HCT116 (cell line): ENCODE results near the gene ARAP1. TPM values are rescaled to one million over a fixed set of nuclear protein-coding genes. Genes with fewer than 3 reads are reported as not detected.
A peak's percentile ranks its signal among the peaks of the same experiment; 100 is the strongest.

Experiments
- ATAC-seq: fragments of 200-7000 bp; cut with Tn5 transposase; 2 replicates; pipeline ENCODE4 v1.9.1; 2020; ENCODE audit warnings: mild to moderate bottlenecking, moderate library complexity
- BruUV-seq: library from RNA; stranded (reverse); fragments of 400-500 nt; replicated peaks from 2 replicates; lab custom pipeline; 2021; lab: Mats Ljungman, UMichigan
- CTCF ChIA-PET: fragments of 300-600 bp; sonication (Branson Sonifier 250); formaldehyde crosslinking; loops from one replicate; lab custom pipeline; 2021; ENCODE audit warnings: antibody characterized with exemption; lab: Charles Lee
- POLR2A ChIA-PET: fragments of 300-600, 350-600 bp; sonication (Branson Sonifier 250); formaldehyde crosslinking; loops from one replicate; lab custom pipeline; 2021; ENCODE audit warnings: antibody characterized with exemption; lab: Charles Lee
- RAD21 ChIA-PET, 2 experiments: fragments of 300-600 bp; sonication (Branson Sonifier 250); formaldehyde crosslinking; loops; one replicate each; lab custom pipeline; 2023; ENCODE audit warnings: low total read pairs in 2 of 2; ENCODE audit not compliant: uncharacterized antibody in 2 of 2, unreplicated experiment in 2 of 2, low non-redundant PET in 1 of 2; lab: Charles Lee
- DNase-seq: peaks from one replicate; pipeline ENCODE4 v3.0.0-alpha.2; 2010; ENCODE audit warnings: low read depth, low spot score
- H2AFZ ChIP-seq: fragments of 200-600 bp; shearing (Covaris generic), sonication (generic); 2 replicates; pipeline ENCODE4 v1.6.1; 2017; ENCODE audit warnings: low read depth, mixed run types, mixed read lengths, antibody characterized with exemption, low read length; ENCODE audit not compliant: poor library complexity, severe bottlenecking
- H3K27ac ChIP-seq: 2 replicates; pipeline ENCODE4 v1.5.1; 2012; ENCODE audit warnings: low read depth, low read length
- H3K27me3 ChIP-seq: fragments of 200-600 bp; sonication (generic); 2 replicates; pipeline ENCODE4 v1.6.1; 2016; ENCODE audit warnings: mixed run types, low read length, mixed read lengths; ENCODE audit not compliant: insufficient read depth
- H3K36me3 ChIP-seq, 2 experiments: fragments of 200-500 bp in 1 of 2; fragments of 200-600 bp in 1 of 2; sonication (Bioruptor generic) in 1 of 2; sonication (generic) in 1 of 2; 2 replicates each; pipeline versions ENCODE4 v1.5.1 to v1.6.1; 2014 to 2016; ENCODE audit warnings: low read length in 2 of 2, inconsistent platforms in 1 of 2, mixed read lengths in 1 of 2, mixed run types in 1 of 2; ENCODE audit not compliant: insufficient read depth in 2 of 2, control insufficient read depth in 1 of 2
- H3K4me1 ChIP-seq, 2 experiments: fragments of 200-600 bp in 1 of 2; sonication (generic) in 1 of 2; 2 replicates each; pipeline versions ENCODE4 v1.5.1 to v1.6.1; 2012 to 2017; ENCODE audit warnings: low read length in 2 of 2, inconsistent platforms in 1 of 2, mild to moderate bottlenecking in 1 of 2, mixed read lengths in 1 of 2, mixed run types in 1 of 2, moderate library complexity in 1 of 2; ENCODE audit not compliant: insufficient read depth in 2 of 2, control insufficient read depth in 1 of 2
- H3K4me2 ChIP-seq: fragments of 200-600 bp; sonication (generic); 2 replicates; pipeline ENCODE4 v1.6.1; 2017; ENCODE audit warnings: mixed run types, low read length, mixed read lengths
- H3K4me3 ChIP-seq, 2 experiments: fragments of 200-600 bp in 1 of 2; sonication (generic) in 1 of 2; replicated peaks in 1 of 2; 2 replicates each; pipeline ENCODE4 v1.5.1; 2011 to 2016; ENCODE audit warnings: low read length in 2 of 2, control low read depth in 1 of 2, low read depth in 1 of 2, mild to moderate bottlenecking in 1 of 2, mixed read lengths in 1 of 2, mixed run types in 1 of 2
- H3K79me2 ChIP-seq: fragments of 200-600 bp; sonication (generic); 2 replicates; pipeline ENCODE4 v1.6.1; 2017; ENCODE audit warnings: mild to moderate bottlenecking, mixed run types, low read length, moderate library complexity, mixed read lengths; ENCODE audit not compliant: insufficient read depth
- H3K9ac ChIP-seq: fragments of 200-600 bp; sonication (generic); 2 replicates; pipeline ENCODE4 v1.6.1; 2016; ENCODE audit warnings: low read length, mixed read lengths
- H3K9me2 ChIP-seq: fragments of 200-600 bp; sonication (generic), shearing (Covaris generic); 2 replicates; pipeline ENCODE4 v1.6.1; 2017; ENCODE audit warnings: mixed run types, mild to moderate bottlenecking, moderate library complexity; ENCODE audit not compliant: insufficient read depth
- H3K9me3 ChIP-seq, 2 experiments: fragments of 200-500 bp in 1 of 2; fragments of 200-600 bp in 1 of 2; sonication (Bioruptor generic) in 1 of 2; sonication (generic) in 1 of 2; 2 replicates each; pipeline ENCODE4 v1.6.1; 2014 to 2017; ENCODE audit warnings: low read length in 2 of 2, mixed read lengths in 2 of 2, inconsistent platforms in 1 of 2, low read depth in 1 of 2, mild to moderate bottlenecking in 1 of 2, mixed run types in 1 of 2, moderate library complexity in 1 of 2; ENCODE audit not compliant: control insufficient read depth in 1 of 2, insufficient read depth in 1 of 2
- H4K20me1 ChIP-seq: fragments of 200-600 bp; sonication (generic), shearing (Covaris generic); 2 replicates; pipeline ENCODE4 v1.6.1; 2017; ENCODE audit warnings: mixed run types, mild to moderate bottlenecking, moderate library complexity; ENCODE audit not compliant: insufficient read depth
- CBX3 ChIP-seq: IDR thresholded peaks from 2 replicates; pipeline ENCODE4 v1.6.1; 2012; ENCODE audit warnings: low read depth
- CEBPB ChIP-seq: IDR thresholded peaks from 2 replicates; pipeline ENCODE4 v1.6.1; 2012; ENCODE audit warnings: low read depth
- ELF1 ChIP-seq: IDR thresholded peaks from 2 replicates; pipeline ENCODE4 v1.6.1; 2012; ENCODE audit warnings: low read depth, borderline replicate concordance
- EZH2 ChIP-seq: fragments of 200-600 bp; sonication (generic); IDR thresholded peaks from 2 replicates; pipeline ENCODE4 v1.6.1; 2017; ENCODE audit warnings: antibody characterized with exemption, mixed run types
- FOSL1 ChIP-seq: IDR thresholded peaks from 2 replicates; pipeline ENCODE4 v1.6.1; 2012; ENCODE audit warnings: low read depth
- POLR2A ChIP-seq: IDR thresholded peaks from 2 replicates; pipeline ENCODE4 v1.7.0; 2011; ENCODE audit warnings: borderline replicate concordance; ENCODE audit not compliant: insufficient read depth, insufficient read length; ENCODE audit errors: extremely low read depth
- RAD21 ChIP-seq: IDR thresholded peaks from 2 replicates; pipeline ENCODE4 v1.6.1; 2012; ENCODE audit warnings: low read depth, mild to moderate bottlenecking
- SP1 ChIP-seq: IDR thresholded peaks from 2 replicates; pipeline ENCODE4 v1.6.1; 2012; ENCODE audit warnings: low read depth
- SRF ChIP-seq: IDR thresholded peaks from 2 replicates; pipeline ENCODE4 v1.6.1; 2012; ENCODE audit warnings: low read depth
- TCF7L2 ChIP-seq: IDR thresholded peaks from 2 replicates; pipeline ENCODE4 v1.7.0; 2011; ENCODE audit warnings: borderline replicate concordance, inconsistent platforms; ENCODE audit not compliant: insufficient read depth, insufficient read length; ENCODE audit errors: extremely low read depth
- YY1 ChIP-seq: IDR thresholded peaks from 2 replicates; pipeline ENCODE4 v1.6.1; 2011; ENCODE audit warnings: low read length, low read depth, moderate library complexity, mild to moderate bottlenecking; ENCODE audit not compliant: insufficient replicate concordance; ENCODE audit errors: extremely low read depth
- ZFX ChIP-seq: fragments of 450-650 bp; IDR thresholded peaks from 2 replicates; pipeline ENCODE4 v1.6.1; 2017
- ZNF274 ChIP-seq: fragments of 200-500 bp; sonication (Bioruptor generic); IDR thresholded peaks from 2 replicates; pipeline ENCODE4 v1.6.1; 2014; ENCODE audit warnings: mild to moderate bottlenecking, low read depth, low read length, inconsistent platforms
- intact Hi-C: fragments of 100-400 bp; cut with micrococcal nuclease; formaldehyde crosslinking; loops from 2 replicates; pipeline ENCODE4 v1.10.0; 2022
- total RNA-seq: library from RNA; stranded (reverse); gene quantifications from one replicate; pipeline ENCODE4 v1.2.1, GENCODE V29; 2021; ENCODE audit not compliant: unreplicated experiment
- TF ChIP-seq, protein P1 (sequence below): IDR thresholded peaks from 2 replicates; pipeline ENCODE4 v1.6.1; 2012
- TF ChIP-seq, protein P2 (sequence below), 3 experiments: fragments of 200-600 bp in 1 of 3; sonication (generic) in 1 of 3; IDR thresholded peaks in 2 of 3; conservative IDR thresholded peaks in 1 of 3; 2 replicates each; pipeline ENCODE4 v1.5.1; 2012 to 2017; ENCODE audit warnings: low read depth in 2 of 3, low read length in 2 of 3, antibody characterized with exemption in 1 of 3, borderline replicate concordance in 1 of 3, control low read depth in 1 of 3, mild to moderate bottlenecking in 1 of 3, mixed read lengths in 1 of 3, mixed run types in 1 of 3, moderate library complexity in 1 of 3; ENCODE audit not compliant: insufficient read depth in 1 of 3
- TF ChIP-seq, protein P3 (sequence below): IDR thresholded peaks from 2 replicates; pipeline ENCODE4 v1.6.1; 2011; ENCODE audit warnings: mild to moderate bottlenecking, low read length, moderate library complexity; ENCODE audit not compliant: insufficient replicate concordance; ENCODE audit errors: extremely low read depth
- TF ChIP-seq, protein P4 (sequence below): IDR thresholded peaks from 2 replicates; pipeline ENCODE4 v1.6.1; 2012
- TF ChIP-seq, protein P5 (sequence below): IDR thresholded peaks from 2 replicates; pipeline ENCODE4 v1.6.1; 2012; ENCODE audit warnings: low read depth

The ARAP1 gene
- total RNA-seq, 1 experiment from 2014 or later: 57.4 TPM

DNA sequence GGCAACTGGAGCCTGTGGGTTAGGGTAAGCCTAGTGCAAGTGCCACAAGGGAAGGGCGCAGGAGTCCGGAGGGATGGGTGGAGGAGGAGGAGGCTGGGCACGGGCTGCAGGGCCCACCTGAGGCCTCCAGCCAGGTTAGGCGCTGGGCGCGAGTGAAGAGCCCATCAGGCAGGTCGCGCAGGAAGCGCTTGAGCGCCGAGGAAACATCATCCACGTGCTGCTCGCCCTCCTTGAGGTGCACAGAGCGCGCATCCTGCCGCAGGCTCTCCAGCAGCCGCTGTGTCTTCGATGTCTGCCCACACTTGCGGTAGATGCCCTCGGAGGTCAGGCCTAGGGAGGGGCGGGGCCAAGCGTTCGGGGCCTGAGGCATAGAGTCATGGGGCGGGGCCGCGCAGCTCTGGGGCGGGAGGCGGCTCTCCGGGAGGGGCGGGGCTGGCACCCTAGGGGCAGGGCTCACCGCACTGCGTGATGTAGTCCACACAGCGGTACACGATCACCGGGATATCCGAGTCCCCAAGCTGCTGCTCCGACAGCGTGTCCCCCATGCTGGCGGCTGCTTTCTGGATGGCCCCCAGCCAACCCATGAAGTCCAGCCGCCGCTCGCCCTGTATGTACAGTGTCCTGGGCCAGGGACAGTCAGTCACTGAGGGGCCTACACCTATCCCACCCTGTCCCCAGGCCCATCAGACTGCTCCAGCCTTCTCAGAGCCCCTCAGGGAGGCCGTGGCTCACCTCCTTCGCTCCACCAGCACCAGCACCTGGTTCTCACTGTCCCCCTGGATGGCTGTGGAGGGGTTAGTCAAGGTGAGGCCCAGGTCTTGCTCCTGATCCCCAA is 55.1 kb downstream of the ARAP1 start:
- H3K27ac ChIP-seq: no peak overlapping the region
- intact Hi-C loops: no loop called here
- no peak overlapping the region for H3K4me3 ChIP-seq
- H4K20me1 ChIP-seq: no peaks in the 10 kb centered on the region
- peak; percentile 52; the same call in 1 of the 2 replicates for ATAC-seq
- H3K36me3 ChIP-seq: peaks cover 12 to 14% of the 10 kb centered on the region in 2 experiments; a peak in 3 of 4 replicates
- RAD21 ChIA-PET: no interaction called here
- no peak overlapping the region for H2AFZ ChIP-seq
- POLR2A ChIA-PET: no interaction called here
- TF ChIP-seq, protein P1, sequence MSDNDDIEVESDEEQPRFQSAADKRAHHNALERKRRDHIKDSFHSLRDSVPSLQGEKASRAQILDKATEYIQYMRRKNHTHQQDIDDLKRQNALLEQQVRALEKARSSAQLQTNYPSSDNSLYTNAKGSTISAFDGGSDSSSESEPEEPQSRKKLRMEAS: no peak
- TF ChIP-seq FOSL1: no peak
- TF ChIP-seq RAD21: no peak
- TF ChIP-seq, protein P2, sequence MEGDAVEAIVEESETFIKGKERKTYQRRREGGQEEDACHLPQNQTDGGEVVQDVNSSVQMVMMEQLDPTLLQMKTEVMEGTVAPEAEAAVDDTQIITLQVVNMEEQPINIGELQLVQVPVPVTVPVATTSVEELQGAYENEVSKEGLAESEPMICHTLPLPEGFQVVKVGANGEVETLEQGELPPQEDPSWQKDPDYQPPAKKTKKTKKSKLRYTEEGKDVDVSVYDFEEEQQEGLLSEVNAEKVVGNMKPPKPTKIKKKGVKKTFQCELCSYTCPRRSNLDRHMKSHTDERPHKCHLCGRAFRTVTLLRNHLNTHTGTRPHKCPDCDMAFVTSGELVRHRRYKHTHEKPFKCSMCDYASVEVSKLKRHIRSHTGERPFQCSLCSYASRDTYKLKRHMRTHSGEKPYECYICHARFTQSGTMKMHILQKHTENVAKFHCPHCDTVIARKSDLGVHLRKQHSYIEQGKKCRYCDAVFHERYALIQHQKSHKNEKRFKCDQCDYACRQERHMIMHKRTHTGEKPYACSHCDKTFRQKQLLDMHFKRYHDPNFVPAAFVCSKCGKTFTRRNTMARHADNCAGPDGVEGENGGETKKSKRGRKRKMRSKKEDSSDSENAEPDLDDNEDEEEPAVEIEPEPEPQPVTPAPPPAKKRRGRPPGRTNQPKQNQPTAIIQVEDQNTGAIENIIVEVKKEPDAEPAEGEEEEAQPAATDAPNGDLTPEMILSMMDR (IDR thresholded peaks at IDR 0.05 in 2 of 3, conservative IDR thresholded peaks at IDR 0.05 in 1 of 3; ENCODE audit: borderline replicate concordance in 1 of 3, insufficient read depth in 1 of 3, low read depth in 2 of 3, low read length in 2 of 3): no peak
- no peak for TF ChIP-seq CBX3
- no peak for TF ChIP-seq TCF7L2
- TF ChIP-seq, protein P3, sequence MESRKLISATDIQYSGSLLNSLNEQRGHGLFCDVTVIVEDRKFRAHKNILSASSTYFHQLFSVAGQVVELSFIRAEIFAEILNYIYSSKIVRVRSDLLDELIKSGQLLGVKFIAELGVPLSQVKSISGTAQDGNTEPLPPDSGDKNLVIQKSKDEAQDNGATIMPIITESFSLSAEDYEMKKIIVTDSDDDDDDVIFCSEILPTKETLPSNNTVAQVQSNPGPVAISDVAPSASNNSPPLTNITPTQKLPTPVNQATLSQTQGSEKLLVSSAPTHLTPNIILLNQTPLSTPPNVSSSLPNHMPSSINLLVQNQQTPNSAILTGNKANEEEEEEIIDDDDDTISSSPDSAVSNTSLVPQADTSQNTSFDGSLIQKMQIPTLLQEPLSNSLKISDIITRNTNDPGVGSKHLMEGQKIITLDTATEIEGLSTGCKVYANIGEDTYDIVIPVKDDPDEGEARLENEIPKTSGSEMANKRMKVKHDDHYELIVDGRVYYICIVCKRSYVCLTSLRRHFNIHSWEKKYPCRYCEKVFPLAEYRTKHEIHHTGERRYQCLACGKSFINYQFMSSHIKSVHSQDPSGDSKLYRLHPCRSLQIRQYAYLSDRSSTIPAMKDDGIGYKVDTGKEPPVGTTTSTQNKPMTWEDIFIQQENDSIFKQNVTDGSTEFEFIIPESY: no peak
- TF ChIP-seq SP1: no peak
- TF ChIP-seq, protein P4, sequence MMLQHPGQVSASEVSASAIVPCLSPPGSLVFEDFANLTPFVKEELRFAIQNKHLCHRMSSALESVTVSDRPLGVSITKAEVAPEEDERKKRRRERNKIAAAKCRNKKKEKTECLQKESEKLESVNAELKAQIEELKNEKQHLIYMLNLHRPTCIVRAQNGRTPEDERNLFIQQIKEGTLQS: no peak
- TF ChIP-seq SRF: no peak
- TF ChIP-seq YY1: no peak
- TF ChIP-seq POLR2A: no peak
- TF ChIP-seq ZFX: no peak
- no peak for TF ChIP-seq ELF1
- TF ChIP-seq EZH2: no peak
- TF ChIP-seq, protein P5, sequence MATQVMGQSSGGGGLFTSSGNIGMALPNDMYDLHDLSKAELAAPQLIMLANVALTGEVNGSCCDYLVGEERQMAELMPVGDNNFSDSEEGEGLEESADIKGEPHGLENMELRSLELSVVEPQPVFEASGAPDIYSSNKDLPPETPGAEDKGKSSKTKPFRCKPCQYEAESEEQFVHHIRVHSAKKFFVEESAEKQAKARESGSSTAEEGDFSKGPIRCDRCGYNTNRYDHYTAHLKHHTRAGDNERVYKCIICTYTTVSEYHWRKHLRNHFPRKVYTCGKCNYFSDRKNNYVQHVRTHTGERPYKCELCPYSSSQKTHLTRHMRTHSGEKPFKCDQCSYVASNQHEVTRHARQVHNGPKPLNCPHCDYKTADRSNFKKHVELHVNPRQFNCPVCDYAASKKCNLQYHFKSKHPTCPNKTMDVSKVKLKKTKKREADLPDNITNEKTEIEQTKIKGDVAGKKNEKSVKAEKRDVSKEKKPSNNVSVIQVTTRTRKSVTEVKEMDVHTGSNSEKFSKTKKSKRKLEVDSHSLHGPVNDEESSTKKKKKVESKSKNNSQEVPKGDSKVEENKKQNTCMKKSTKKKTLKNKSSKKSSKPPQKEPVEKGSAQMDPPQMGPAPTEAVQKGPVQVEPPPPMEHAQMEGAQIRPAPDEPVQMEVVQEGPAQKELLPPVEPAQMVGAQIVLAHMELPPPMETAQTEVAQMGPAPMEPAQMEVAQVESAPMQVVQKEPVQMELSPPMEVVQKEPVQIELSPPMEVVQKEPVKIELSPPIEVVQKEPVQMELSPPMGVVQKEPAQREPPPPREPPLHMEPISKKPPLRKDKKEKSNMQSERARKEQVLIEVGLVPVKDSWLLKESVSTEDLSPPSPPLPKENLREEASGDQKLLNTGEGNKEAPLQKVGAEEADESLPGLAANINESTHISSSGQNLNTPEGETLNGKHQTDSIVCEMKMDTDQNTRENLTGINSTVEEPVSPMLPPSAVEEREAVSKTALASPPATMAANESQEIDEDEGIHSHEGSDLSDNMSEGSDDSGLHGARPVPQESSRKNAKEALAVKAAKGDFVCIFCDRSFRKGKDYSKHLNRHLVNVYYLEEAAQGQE: no peak
- TF ChIP-seq ZNF274: no peak
- TF ChIP-seq CEBPB: no peak
- TF ChIP-seq, all 23 proteins: peak for 0
- H3K4me2 ChIP-seq: no peak overlapping the region
- H3K9ac ChIP-seq: no peak overlapping the region
- H3K79me2 ChIP-seq: no peaks in the 10 kb centered on the region
- no peaks in the 10 kb centered on the region for H3K9me2 ChIP-seq
- TSS peak; percentile 16 for BruUV-seq
- no peaks in the 10 kb centered on the region for H3K9me3 ChIP-seq
- H3K4me1 ChIP-seq: peaks cover 3 to 19% of the 10 kb centered on the region in 2 experiments; a peak in 3 of 4 replicates
- no peak for DNase-seq
- CTCF ChIA-PET: no interaction called here
- no peaks in the 10 kb centered on the region for H3K27me3 ChIP-seq
